GM23338 (cell line): ENCODE data around the gene CASR. TPM values are rescaled to one million over a fixed set of nuclear protein-coding genes. Genes with fewer than 3 reads are reported as not detected.

Experiments
- ATAC-seq: fragments of 200-7000 bp; cut with Tn5 transposase; 3 replicates; pipeline ENCODE4 v1.9.1; 2020
- DNase-seq: peaks from one replicate; pipeline ENCODE4 v3.0.0-alpha.2; 2015; ENCODE audit warnings: low spot score
- H2AFZ ChIP-seq: fragments of 200-600 bp; sonication (generic); 2 replicates; pipeline ENCODE4 v1.8.0; 2016; ENCODE audit warnings: antibody characterized with exemption, mild to moderate bottlenecking, moderate library complexity
- H3F3A ChIP-seq: fragments of 200-600 bp; sonication (generic); replicated peaks from 2 replicates; pipeline ENCODE4 v1.8.0; 2017; ENCODE audit warnings: antibody characterized with exemption, mixed run types, low read depth
- H3K27ac ChIP-seq: fragments of 200-600 bp; sonication (generic); 2 replicates; pipeline ENCODE4 v1.6.1; 2016; ENCODE audit warnings: low read depth
- H3K27me3 ChIP-seq: fragments of 200-600 bp; sonication (generic); 2 replicates; pipeline ENCODE4 v1.8.0; 2016; ENCODE audit warnings: mild to moderate bottlenecking, mixed run types, moderate library complexity; ENCODE audit not compliant: insufficient read depth
- H3K36me3 ChIP-seq: fragments of 200-600 bp; sonication (generic); 2 replicates; pipeline ENCODE4 v1.8.0; 2016; ENCODE audit warnings: mild to moderate bottlenecking; ENCODE audit not compliant: insufficient read depth
- H3K4me1 ChIP-seq: fragments of 200-600 bp; sonication (generic); 2 replicates; pipeline ENCODE4 v1.8.0; 2016; ENCODE audit warnings: mild to moderate bottlenecking, moderate library complexity; ENCODE audit not compliant: insufficient read depth
- H3K4me2 ChIP-seq: fragments of 200-600 bp; sonication (generic); 2 replicates; pipeline ENCODE4 v1.7.1; 2017; ENCODE audit warnings: mixed run types
- H3K4me3 ChIP-seq: fragments of 200-600 bp; sonication (generic); 2 replicates; pipeline ENCODE4 v1.6.1; 2016; ENCODE audit warnings: mixed run types
- H3K79me2 ChIP-seq: fragments of 200-600 bp; sonication (generic); replicated peaks from 2 replicates; pipeline ENCODE4 v1.8.0; 2017; ENCODE audit warnings: mild to moderate bottlenecking; ENCODE audit not compliant: insufficient read depth
- H3K9me2 ChIP-seq: fragments of 200-600 bp; sonication (generic); 2 replicates; pipeline ENCODE4 v1.8.0; 2017; ENCODE audit not compliant: insufficient read depth
- H4K20me1 ChIP-seq: fragments of 200-600 bp; sonication (generic); replicated peaks from 2 replicates; pipeline ENCODE4 v1.8.0; 2017; ENCODE audit warnings: mild to moderate bottlenecking; ENCODE audit not compliant: insufficient read depth
- H3K27ac Mint-ChIP-seq: 2 replicates; pipeline ENCODE4 v1.8.0; 2020; ENCODE audit warnings: inconsistent platforms, mild to moderate bottlenecking, moderate library complexity, mixed read lengths
- H3K27me3 Mint-ChIP-seq: 3 replicates; pipeline ENCODE4 v1.8.0; 2022; ENCODE audit warnings: low read depth, mild to moderate bottlenecking, moderate library complexity, mixed read lengths, inconsistent platforms; ENCODE audit not compliant: insufficient read depth, poor library complexity
- H3K36me3 Mint-ChIP-seq: 3 replicates; pipeline ENCODE4 v1.8.0; 2021; ENCODE audit warnings: low read depth, mild to moderate bottlenecking, inconsistent platforms, moderate library complexity, mixed read lengths
- H3K4me1 Mint-ChIP-seq: 3 replicates; pipeline ENCODE4 v1.8.0; 2020; ENCODE audit warnings: mild to moderate bottlenecking, inconsistent platforms, mixed read lengths
- H3K4me3 Mint-ChIP-seq: 3 replicates; pipeline ENCODE4 v1.8.0; 2021; ENCODE audit warnings: moderate library complexity, mild to moderate bottlenecking, inconsistent platforms, mixed read lengths
- H3K9me3 Mint-ChIP-seq: 3 replicates; pipeline ENCODE4 v1.8.0; 2020; ENCODE audit warnings: moderate library complexity, mild to moderate bottlenecking, inconsistent platforms, mixed read lengths
- CREB1 ChIP-seq: fragments of 250-450 bp; sonication (Bioruptor Pico); IDR thresholded peaks from 2 replicates; pipeline ENCODE4 v1.5.0; 2020; ENCODE audit warnings: low read depth, mild to moderate bottlenecking, moderate library complexity
- EZH2 ChIP-seq: fragments of 200-600 bp; sonication (generic); IDR thresholded peaks from one replicate; pipeline ENCODE4 v1.8.0; 2017; ENCODE audit warnings: antibody characterized with exemption, mild to moderate bottlenecking, low read depth; ENCODE audit not compliant: unreplicated experiment
- EZH2phosphoT487 ChIP-seq: fragments of 200-600 bp; sonication (generic); IDR thresholded peaks from one replicate; pipeline ENCODE4 v1.8.1; 2018; ENCODE audit warnings: antibody characterized with exemption; ENCODE audit not compliant: unreplicated experiment
- JUNB ChIP-seq: IDR thresholded peaks from one replicate; pipeline ENCODE4 v1.6.1; 2016; ENCODE audit warnings: antibody characterized with exemption; ENCODE audit not compliant: unreplicated experiment
- NANOG ChIP-seq: IDR thresholded peaks from 2 replicates; pipeline ENCODE4 v1.6.1; 2016; ENCODE audit warnings: antibody characterized with exemption, borderline replicate concordance
- POLR2AphosphoS5 ChIP-seq: IDR thresholded peaks from 2 replicates; pipeline ENCODE4 v1.6.1; 2016; ENCODE audit warnings: antibody characterized with exemption, low read depth
- STAT1 ChIP-seq: IDR thresholded peaks from one replicate; pipeline ENCODE4 v1.6.1; 2016; ENCODE audit warnings: antibody characterized with exemption; ENCODE audit not compliant: unreplicated experiment
- ZNF114 ChIP-seq: fragments of 250-450 bp; sonication (Bioruptor Pico); IDR thresholded peaks from 2 replicates; pipeline ENCODE4 v1.5.0; 2020; ENCODE audit warnings: mild to moderate bottlenecking, moderate library complexity
- ZNF331 ChIP-seq: fragments of 250-450 bp; sonication (Bioruptor Pico); IDR thresholded peaks from 2 replicates; pipeline ENCODE4 v1.5.0; 2020; ENCODE audit warnings: low read depth, mild to moderate bottlenecking, moderate library complexity
- polyA plus RNA-seq: library from polyadenylated mRNA; unstranded; fragments of >200 nt; fragmentation: Nextera tagmentation; extraction: Ambion mirVana; gene quantifications from 2 replicates; pipeline ENCODE4 v1.2.1, GENCODE V29; 2016
- total RNA-seq: library from RNA; depleted of rRNA; stranded (reverse); fragments of >200 nt; shearing (Covaris generic); gene quantifications from 2 replicates; pipeline ENCODE4 v1.2.3, GENCODE V29; 2014
- TF ChIP-seq, protein P1 (sequence below), 2 experiments: fragments of 200-600 bp in 1 of 2; sonication (generic) in 1 of 2; conservative IDR thresholded peaks; 2 replicates each; pipeline versions ENCODE4 v1.5.1 to v1.6.1; 2016 to 2017; ENCODE audit warnings: antibody characterized with exemption in 2 of 2, low read depth in 2 of 2, mild to moderate bottlenecking in 2 of 2, moderate library complexity in 1 of 2
- TF ChIP-seq, protein P2 (sequence below): IDR thresholded peaks from 2 replicates; pipeline ENCODE4 v1.6.1; 2016; ENCODE audit warnings: antibody characterized with exemption

CASR gene
- total and polyA plus RNA-seq, 2 experiments from 2014 or later = 0.08 to 0.56 TPM

DNA sequence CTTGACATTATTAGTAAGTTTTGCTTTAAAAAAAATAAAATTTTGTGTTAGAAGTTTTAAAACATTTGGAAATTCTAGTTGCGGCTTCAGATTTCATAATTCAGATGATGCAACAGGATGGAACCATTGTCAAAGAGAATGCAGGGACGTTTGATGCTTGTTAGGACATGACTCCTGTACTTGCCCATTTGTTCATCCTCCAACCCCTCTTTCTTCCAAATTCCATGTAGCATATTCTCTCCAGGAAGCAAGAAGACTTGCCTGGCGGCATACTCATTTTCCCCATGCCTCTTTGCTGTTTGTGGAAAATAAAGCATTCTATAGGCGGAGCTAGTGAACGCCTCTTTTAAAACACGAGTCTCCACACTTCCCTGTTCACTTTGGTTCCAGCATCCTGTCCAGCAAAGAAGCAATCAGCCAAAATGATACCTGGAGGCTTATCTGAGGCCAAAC is 141.4 kb downstream of the CASR start, which contains the start of gene CSTA (continued):
- TF ChIP-seq, protein P1, sequence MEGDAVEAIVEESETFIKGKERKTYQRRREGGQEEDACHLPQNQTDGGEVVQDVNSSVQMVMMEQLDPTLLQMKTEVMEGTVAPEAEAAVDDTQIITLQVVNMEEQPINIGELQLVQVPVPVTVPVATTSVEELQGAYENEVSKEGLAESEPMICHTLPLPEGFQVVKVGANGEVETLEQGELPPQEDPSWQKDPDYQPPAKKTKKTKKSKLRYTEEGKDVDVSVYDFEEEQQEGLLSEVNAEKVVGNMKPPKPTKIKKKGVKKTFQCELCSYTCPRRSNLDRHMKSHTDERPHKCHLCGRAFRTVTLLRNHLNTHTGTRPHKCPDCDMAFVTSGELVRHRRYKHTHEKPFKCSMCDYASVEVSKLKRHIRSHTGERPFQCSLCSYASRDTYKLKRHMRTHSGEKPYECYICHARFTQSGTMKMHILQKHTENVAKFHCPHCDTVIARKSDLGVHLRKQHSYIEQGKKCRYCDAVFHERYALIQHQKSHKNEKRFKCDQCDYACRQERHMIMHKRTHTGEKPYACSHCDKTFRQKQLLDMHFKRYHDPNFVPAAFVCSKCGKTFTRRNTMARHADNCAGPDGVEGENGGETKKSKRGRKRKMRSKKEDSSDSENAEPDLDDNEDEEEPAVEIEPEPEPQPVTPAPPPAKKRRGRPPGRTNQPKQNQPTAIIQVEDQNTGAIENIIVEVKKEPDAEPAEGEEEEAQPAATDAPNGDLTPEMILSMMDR (conservative IDR thresholded peaks at IDR 0.05; ENCODE audit: low read depth in 2 of 2) = no peak
- no peak for TF ChIP-seq STAT1
- TF ChIP-seq EZH2phosphoT487 = no peak
- no peak for TF ChIP-seq NANOG
- TF ChIP-seq ZNF331 = no peak
- no peak for TF ChIP-seq POLR2AphosphoS5

DNA sequence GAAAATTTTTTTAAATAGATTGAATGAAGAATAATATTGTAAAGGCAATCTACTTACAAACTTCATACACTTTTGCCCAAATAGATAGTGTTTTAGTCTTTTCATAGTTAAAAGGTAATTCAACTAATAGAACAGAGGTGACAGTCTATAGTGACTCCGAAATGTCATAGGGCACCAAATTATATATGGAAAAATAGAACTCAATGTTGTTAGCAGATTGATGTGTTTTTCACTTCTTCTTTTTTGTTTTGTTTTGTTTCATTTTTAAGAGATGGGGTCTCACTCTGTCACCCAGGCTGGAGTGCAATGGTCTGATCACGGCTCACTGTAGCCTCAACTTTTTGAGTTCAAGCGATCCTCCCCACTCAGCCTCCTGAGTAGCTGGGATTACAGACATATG is 142.3 kb downstream of the CASR start:
- Mint-ChIP-seq H3K36me3 (no peaks in the 10 kb centered on the region), H3K4me1 (no peaks in the 10 kb centered on the region), H3K27me3 (peaks cover 2% of the 10 kb centered on the region), H3K27ac (no peak overlapping the region), H3K9me3 (no peaks in the 10 kb centered on the region), H3K4me3 (no peak overlapping the region)
- no peak for DNase-seq
- H3K79me2 ChIP-seq = no peaks in the 10 kb centered on the region
- H3K9me2 ChIP-seq = no peaks in the 10 kb centered on the region
- no peaks in the 10 kb centered on the region for H3K36me3 ChIP-seq
- no peak overlapping the region for H2AFZ ChIP-seq
- H4K20me1 ChIP-seq = no peaks in the 10 kb centered on the region
- TF ChIP-seq, protein P1 (conservative IDR thresholded peaks at IDR 0.05; ENCODE audit: low read depth in 2 of 2) = no peak
- TF ChIP-seq JUNB = no peak
- TF ChIP-seq EZH2 = no peak
- TF ChIP-seq, protein P2, sequence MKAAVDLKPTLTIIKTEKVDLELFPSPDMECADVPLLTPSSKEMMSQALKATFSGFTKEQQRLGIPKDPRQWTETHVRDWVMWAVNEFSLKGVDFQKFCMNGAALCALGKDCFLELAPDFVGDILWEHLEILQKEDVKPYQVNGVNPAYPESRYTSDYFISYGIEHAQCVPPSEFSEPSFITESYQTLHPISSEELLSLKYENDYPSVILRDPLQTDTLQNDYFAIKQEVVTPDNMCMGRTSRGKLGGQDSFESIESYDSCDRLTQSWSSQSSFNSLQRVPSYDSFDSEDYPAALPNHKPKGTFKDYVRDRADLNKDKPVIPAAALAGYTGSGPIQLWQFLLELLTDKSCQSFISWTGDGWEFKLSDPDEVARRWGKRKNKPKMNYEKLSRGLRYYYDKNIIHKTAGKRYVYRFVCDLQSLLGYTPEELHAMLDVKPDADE = no peak
- TF ChIP-seq NANOG = no peak
- TF ChIP-seq ZNF331 = no peak
- no peak for TF ChIP-seq ZNF114 (CRISPR knock-in tag)
- no peak for TF ChIP-seq CREB1 (CRISPR knock-in tag)
- no peak for TF ChIP-seq STAT1
- H3K27me3 ChIP-seq = no peaks in the 10 kb centered on the region
- H3K27ac ChIP-seq = no peak overlapping the region
- no peaks in the 10 kb centered on the region for H3K4me1 ChIP-seq
- no peak overlapping the region for H3K4me3 ChIP-seq
- ATAC-seq = no peak
- no peaks in the 10 kb centered on the region for H3F3A ChIP-seq
- H3K4me2 ChIP-seq = no peak overlapping the region
